ENCODE data around the gene MYO1F. TPM values are rescaled to one million over a fixed set of nuclear protein-coding genes. Genes with fewer than 3 reads are reported as not detected.

MYO1F gene
- total RNA-seq, 2 experiments from 2014 or later, result 21.0 to 21.4 TPM

DNA sequence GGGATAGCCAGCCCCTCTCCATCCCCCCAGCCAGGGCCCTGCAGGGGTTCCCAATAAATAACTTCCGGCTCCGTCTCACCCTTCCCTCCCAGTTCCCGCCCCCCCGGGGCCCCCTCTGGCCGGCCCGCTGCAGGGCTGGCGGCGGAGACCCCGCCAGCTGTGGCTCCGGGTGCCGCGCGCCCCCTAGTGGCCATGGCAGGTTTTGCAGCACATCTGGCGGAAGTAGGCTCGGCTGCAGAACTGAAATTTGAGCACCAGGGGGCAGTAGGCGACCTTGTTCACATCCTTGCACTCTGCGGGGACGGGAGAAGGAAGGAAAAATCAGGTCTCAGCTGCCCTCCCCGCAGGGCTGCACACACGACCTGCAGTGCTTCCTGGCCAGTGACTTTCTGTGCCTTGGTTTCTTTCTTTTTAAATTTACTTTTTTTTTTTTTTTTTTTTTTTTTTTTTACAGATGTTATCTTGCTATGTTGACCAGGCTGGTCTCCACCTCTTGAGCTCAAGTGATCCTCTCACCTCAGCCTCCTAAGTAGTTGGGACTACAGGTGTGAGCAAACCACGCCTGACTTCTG, 3.6 kb upstream of the MYO1F start:
- H3K4me1 Mint-ChIP-seq (ENCODE audit: low read depth), result peaks cover 20% of the 10 kb centered on the region
- no peak overlapping the region for H3K4me3 Mint-ChIP-seq
- TF ChIP-seq, protein P1, sequence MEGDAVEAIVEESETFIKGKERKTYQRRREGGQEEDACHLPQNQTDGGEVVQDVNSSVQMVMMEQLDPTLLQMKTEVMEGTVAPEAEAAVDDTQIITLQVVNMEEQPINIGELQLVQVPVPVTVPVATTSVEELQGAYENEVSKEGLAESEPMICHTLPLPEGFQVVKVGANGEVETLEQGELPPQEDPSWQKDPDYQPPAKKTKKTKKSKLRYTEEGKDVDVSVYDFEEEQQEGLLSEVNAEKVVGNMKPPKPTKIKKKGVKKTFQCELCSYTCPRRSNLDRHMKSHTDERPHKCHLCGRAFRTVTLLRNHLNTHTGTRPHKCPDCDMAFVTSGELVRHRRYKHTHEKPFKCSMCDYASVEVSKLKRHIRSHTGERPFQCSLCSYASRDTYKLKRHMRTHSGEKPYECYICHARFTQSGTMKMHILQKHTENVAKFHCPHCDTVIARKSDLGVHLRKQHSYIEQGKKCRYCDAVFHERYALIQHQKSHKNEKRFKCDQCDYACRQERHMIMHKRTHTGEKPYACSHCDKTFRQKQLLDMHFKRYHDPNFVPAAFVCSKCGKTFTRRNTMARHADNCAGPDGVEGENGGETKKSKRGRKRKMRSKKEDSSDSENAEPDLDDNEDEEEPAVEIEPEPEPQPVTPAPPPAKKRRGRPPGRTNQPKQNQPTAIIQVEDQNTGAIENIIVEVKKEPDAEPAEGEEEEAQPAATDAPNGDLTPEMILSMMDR (IDR thresholded peaks at IDR 0.05), result peak; percentile 100
- ChIA-PET POLR2A (interaction anchor here (0.6 to 1.4 kb wide), 6 partner anchors 12 to 132 kb away, joined by 3 to 4 read pairs (median 4); no protein-coding TSS in a partner anchor), CTCF (interaction anchor here (0.6 to 9.1 kb wide), 36 partner anchors 7 to 405 kb away, joined by 3 to 117 read pairs (median 9); partner anchors contain the start of genes MARCHF2 and ZNF414)
- ATAC-seq, result peak; percentile 69
- H3K27me3 Mint-ChIP-seq, result peaks cover 2% of the 10 kb centered on the region
- no peaks in the 10 kb centered on the region for H3K36me3 Mint-ChIP-seq (ENCODE audit: low read depth)
- intact Hi-C loops (cut with micrococcal nuclease), result no loop called here
- H3K9me3 Mint-ChIP-seq, result no peaks in the 10 kb centered on the region
- H3K27ac Mint-ChIP-seq, result no peak overlapping the region
- peak; percentile 91 for DNase-seq

DNA sequence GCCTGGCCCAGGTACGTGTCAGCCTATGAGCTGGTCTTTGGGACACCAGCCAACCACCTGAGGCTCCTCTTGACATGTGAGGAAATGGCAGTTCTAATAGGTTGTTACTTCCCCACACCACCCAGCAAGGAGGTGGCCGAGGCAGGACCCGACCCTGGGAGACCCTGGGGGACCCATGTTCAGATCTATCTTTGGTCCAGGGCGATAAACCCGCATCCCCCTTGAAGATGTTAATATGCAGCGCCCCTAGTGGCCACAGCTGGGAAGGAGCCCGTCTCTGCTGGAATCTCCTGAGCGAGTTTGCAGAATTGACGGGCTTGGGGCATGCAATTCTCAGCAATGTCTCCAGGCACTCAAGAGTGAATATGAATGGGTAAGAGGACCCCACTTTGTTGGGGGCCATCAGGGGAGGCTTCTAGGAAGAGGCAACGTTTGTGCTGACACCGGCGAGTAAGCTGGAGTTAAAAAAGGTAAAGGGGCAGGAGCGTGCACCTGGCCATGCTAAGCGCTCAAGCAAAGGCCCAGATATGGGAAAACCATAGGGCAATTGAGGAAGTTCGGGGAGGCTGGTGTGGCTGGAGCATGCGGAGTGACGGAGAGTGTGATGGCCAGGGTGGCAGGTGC, 1.5 kb upstream of the MYO1F start:
- H3K36me3 Mint-ChIP-seq (ENCODE audit: low read depth), result peaks cover 4% of the 10 kb centered on the region
- no peak overlapping the region for H3K4me3 Mint-ChIP-seq
- ChIA-PET POLR2A (interaction anchor here (0.6 to 3.7 kb wide), 4 partner anchors 8 to 701 kb away, joined by 3 to 24 read pairs (median 3); partner anchors contain the start of gene ZNF414), CTCF (interaction anchor here (0.7 to 9.1 kb wide), 42 partner anchors 8 to 244 kb away, joined by 3 to 117 read pairs (median 7); partner anchors contain the start of genes HNRNPM, MARCHF2, NFILZ and ZNF414)
- DNase-seq (peak; percentile 92), ATAC-seq (peak; percentile 48)
- no peak overlapping the region for H3K27ac Mint-ChIP-seq
- peaks cover 2% of the 10 kb centered on the region for H3K27me3 Mint-ChIP-seq
- H3K9me3 Mint-ChIP-seq, result no peaks in the 10 kb centered on the region
- H3K4me1 Mint-ChIP-seq (ENCODE audit: low read depth), result peaks cover 34% of the 10 kb centered on the region
- TF ChIP-seq, protein P1 (IDR thresholded peaks at IDR 0.05), result peak; percentile 97
- intact Hi-C loops (cut with micrococcal nuclease), result loop anchor here (5.0 kb wide), 1 partner anchor 66 kb away; the partner anchor contains the start of gene ZNF414

DNA sequence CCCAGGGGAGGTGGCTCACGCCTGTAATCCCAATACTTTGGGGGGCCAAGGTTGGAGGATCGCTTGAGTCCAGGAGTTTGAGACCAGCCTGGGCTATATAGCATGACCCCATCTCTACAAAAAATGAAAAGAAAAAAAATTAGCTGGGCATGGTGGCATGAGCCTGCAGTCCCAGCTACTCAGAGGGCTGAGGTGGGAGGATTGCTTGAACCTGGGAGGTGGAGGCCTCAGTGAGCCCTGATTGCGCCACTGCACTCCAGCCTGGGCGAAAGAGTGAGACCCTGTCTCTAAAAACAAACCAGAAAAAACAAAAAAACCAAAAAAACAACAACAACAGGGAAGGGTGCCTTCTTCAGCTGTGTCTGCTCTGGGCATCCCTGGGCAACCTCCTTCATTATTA, 499 bp upstream of the MYO1F start:
- Mint-ChIP-seq H3K27ac (peak overlapping the region; percentile 78), H3K4me3 (peak overlapping the region; percentile 80), H3K4me1 (ENCODE audit: low read depth) (peaks cover 41% of the 10 kb centered on the region), H3K36me3 (ENCODE audit: low read depth) (peaks cover 6% of the 10 kb centered on the region), H3K27me3 (peaks cover 2% of the 10 kb centered on the region), H3K9me3 (no peaks in the 10 kb centered on the region)
- ATAC-seq (no peak), DNase-seq (no peak)
- intact Hi-C loops (cut with micrococcal nuclease), result loop anchor here (5.0 kb wide), 1 partner anchor 65 kb away; the partner anchor contains the start of gene ZNF414
- ChIA-PET CTCF (interaction anchor here (0.7 to 9.1 kb wide), 28 partner anchors 8 to 243 kb away, joined by 3 to 117 read pairs (median 12); partner anchors contain the start of genes HNRNPM, MARCHF2 and ZNF414), POLR2A (interaction anchor here (0.6 to 3.7 kb wide), 2 partner anchors 60 to 63 kb away, joined by 3 to 24 read pairs; partner anchors contain the start of gene ZNF414)
- TF ChIP-seq, protein P1 (IDR thresholded peaks at IDR 0.05), result no peak

DNA sequence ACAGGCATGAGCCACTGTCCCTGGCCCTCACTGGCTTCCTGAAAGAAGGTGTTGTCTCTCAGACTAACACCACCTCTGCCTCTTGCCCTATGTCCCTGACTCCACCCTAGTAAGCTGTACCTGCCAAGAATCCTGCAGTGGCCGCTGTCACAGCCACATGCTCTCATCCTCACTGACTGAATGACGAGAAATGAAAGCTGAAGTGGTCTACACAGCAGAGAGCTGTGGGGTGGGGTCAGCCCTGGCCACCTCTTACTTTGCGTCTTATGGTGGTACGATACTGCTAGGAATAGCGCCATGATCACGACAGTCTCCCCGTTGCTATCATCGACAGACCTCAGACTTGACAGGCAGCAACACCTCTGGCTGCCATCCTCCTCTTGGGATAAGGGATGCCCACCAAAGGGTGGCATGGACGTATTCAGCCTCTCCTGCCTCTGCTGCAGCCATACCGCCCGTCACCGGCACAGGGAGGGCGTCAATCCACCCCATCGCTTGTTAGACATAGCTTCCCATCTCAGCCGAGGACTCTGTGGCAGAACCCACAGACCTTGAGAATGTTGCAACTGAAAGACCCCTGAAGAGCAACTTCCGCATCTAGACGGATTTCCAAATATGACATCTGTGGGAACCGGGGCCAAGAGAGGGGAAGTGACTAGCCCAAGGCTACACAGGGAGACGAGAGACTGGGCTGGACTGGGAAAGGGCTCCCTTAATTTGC, 809 bp downstream of the MYO1F start:
- Mint-ChIP-seq H3K4me1 (ENCODE audit: low read depth) (peaks cover 45% of the 10 kb centered on the region), H3K27ac (peak overlapping the region; percentile 78), H3K9me3 (no peaks in the 10 kb centered on the region), H3K4me3 (peak overlapping the region; percentile 80), H3K27me3 (peaks cover 2% of the 10 kb centered on the region), H3K36me3 (ENCODE audit: low read depth) (peaks cover 6% of the 10 kb centered on the region)
- TF ChIP-seq, protein P1 (IDR thresholded peaks at IDR 0.05), result no peak
- ChIA-PET POLR2A (interaction anchor here (1.2 to 3.7 kb wide), 3 partner anchors 62 to 125 kb away, joined by 3 to 24 read pairs (median 5); partner anchors contain the start of gene ZNF414), CTCF (interaction anchor here (0.6 to 9.1 kb wide), 13 partner anchors 7 to 693 kb away, joined by 3 to 117 read pairs (median 6); partner anchors contain the start of gene ZNF414)
- intact Hi-C loops (cut with micrococcal nuclease), result loop anchor here (5.0 kb wide), 1 partner anchor 64 kb away; the partner anchor contains the start of gene ZNF414
- DNase-seq (peak; percentile 47), ATAC-seq (peak; percentile 34)

All from activated CD8-positive, alpha-beta T cell treated with anti-CD3 and anti-CD28 coated beads for 36 hours (primary cell).